BJ (cell line): Measurements from ENCODE around the gene BTBD3. TPM values are rescaled to one million over a fixed set of nuclear protein-coding genes. Genes with fewer than 3 reads are reported as not detected.

ENCODE experiments used
- CTCF ChIA-PET: fragments of 350-600 bp; formaldehyde crosslinking; extraction: SDS; loops from one replicate; lab custom pipeline; 2021; ENCODE audit warnings: antibody characterized with exemption, inconsistent platforms; lab: Yijun Ruan, JAX
- POLR2A ChIA-PET: fragments of 300-600 bp; sonication (Branson Sonifier 250); formaldehyde crosslinking; extraction: SDS; loops from one replicate; lab custom pipeline; 2021; ENCODE audit warnings: antibody characterized with exemption; lab: Charles Lee
- DNase-seq: peaks from one replicate; pipeline ENCODE4 v3.0.0-alpha.2; 2011; ENCODE audit warnings: low read depth
- H3K27me3 ChIP-seq: 2 replicates; pipeline ENCODE4 v1.6.0; 2011; ENCODE audit warnings: low read length; ENCODE audit not compliant: control insufficient read depth, insufficient read depth
- H3K36me3 ChIP-seq: 2 replicates; pipeline ENCODE4 v1.5.1; 2011; ENCODE audit warnings: low read length; ENCODE audit not compliant: control insufficient read depth, insufficient read depth
- H3K4me3 ChIP-seq: 2 replicates; pipeline ENCODE4 v1.5.1; 2011; ENCODE audit warnings: low read depth, mild to moderate bottlenecking, control low read depth, low read length
- CTCF ChIP-seq: IDR thresholded peaks from 2 replicates; pipeline ENCODE4 v1.5.1; 2011; ENCODE audit warnings: low read depth, mild to moderate bottlenecking, control low read depth, inconsistent platforms, low read length, moderate library complexity; ENCODE audit not compliant: insufficient read depth
- polyA plus RNA-seq: library from polyadenylated mRNA; depleted of rRNA; stranded (reverse); fragments of >200 nt; gene quantifications from 2 replicates; pipeline ENCODE4 v1.2.3, GENCODE V29; 2011

Gene BTBD3
- polyA plus RNA-seq, 1 experiment = 21.3 TPM

- H3K4me3 ChIP-seq = no peak overlapping the region
- TF ChIP-seq CTCF = no peak
- CTCF ChIA-PET = no interaction called here
- POLR2A ChIA-PET = no interaction called here
- no peaks in the 10 kb centered on the region for H3K27me3 ChIP-seq
- H3K36me3 ChIP-seq = no peaks in the 10 kb centered on the region
- DNase-seq = no peak
Measured at GRCh38 chr20:11905460-11906179, 12.1 kb upstream of the BTBD3 start.

- Histone ChIP-seq H3K36me3 (no peaks in the 10 kb centered on the region), H3K4me3 (no peak overlapping the region), H3K27me3 (no peaks in the 10 kb centered on the region)
- ChIA-PET CTCF (interaction anchor here (1.2 kb wide), 1 partner anchor 11 kb away, joined by 3 read pairs; the partner anchor contains the start of gene BTBD3), POLR2A (no interaction called here)
- TF ChIP-seq CTCF = no peak
- no peak for DNase-seq
Measured at GRCh38 chr20:11906626-11907480, 10.8 kb upstream of the BTBD3 start.

GRCh38 chr20:11907621-11908020 is 10.1 kb upstream of the BTBD3 start:
- POLR2A ChIA-PET = no interaction called here
- no peak for DNase-seq

GRCh38 chr20:11912013-11912658 is 5.6 kb upstream of the BTBD3 start:
- ChIA-PET CTCF (interaction anchor here (1.1 kb wide), 1 partner anchor 1298 kb away, joined by 3 read pairs; no protein-coding TSS in a partner anchor), POLR2A (no interaction called here)
- Histone ChIP-seq H3K27me3 (no peaks in the 10 kb centered on the region), H3K36me3 (no peaks in the 10 kb centered on the region), H3K4me3 (no peak overlapping the region)
- TF ChIP-seq CTCF = peak; percentile 46
- DNase-seq = no peak

More at GRCh38 chr20:11907621-11908020, 10.1 kb upstream of the BTBD3 start:
- no peaks in the 10 kb centered on the region for H3K27me3 ChIP-seq
- H3K4me3 ChIP-seq = no peak overlapping the region
- TF ChIP-seq CTCF = no peak
- H3K36me3 ChIP-seq = no peaks in the 10 kb centered on the region
- CTCF ChIA-PET = no interaction called here
